ENCODE measurements around the gene ANXA2. TPM values are rescaled to one million over a fixed set of nuclear protein-coding genes. Genes with fewer than 3 reads are reported as not detected.

Gene ANXA2
- 148 TPM for polyA plus RNA-seq (2013, experiment 1 of 2)
- 136 TPM for polyA plus RNA-seq (2013, experiment 2 of 2)

GRCh38 chr15:60397772-60398445, at the start of gene ANXA2:
TSS of gene ANXA2 (minus strand) at chr15:60397986. CDS start at chr15:60386075, 11,911 bp downstream.
- H3K36me3 ChIP-seq (ENCODE audit: insufficient read depth, low read length): peaks cover 27% of the 10 kb centered on the region
- WGBS: under 1% methylated on average over 50 of the region's 53 CpGs
- peak within 1 kb of the TSS; percentile 88 for H3K27ac ChIP-seq (ENCODE audit: low read depth, low read length)
- H3K27me3 ChIP-seq (ENCODE audit: insufficient read depth, low read length): peaks cover 8% of the 10 kb centered on the region; the same call in 1 of the 2 replicates
- H3K4me1 ChIP-seq (ENCODE audit: insufficient read depth, low read length): peaks cover 52% of the 10 kb centered on the region
- no peaks in the 10 kb centered on the region for H3K9me3 ChIP-seq (ENCODE audit: insufficient read depth, low read depth, low read length)
- peak within 1 kb of the TSS; percentile 90 for H3K9ac ChIP-seq (ENCODE audit: low read depth, low read length)
- peak within 1 kb of the TSS; percentile 80 for H3K4me3 ChIP-seq (ENCODE audit: low read length)

- H3K9me3 ChIP-seq (ENCODE audit: insufficient read depth, low read depth, low read length): no peaks in the 10 kb centered on the region
- no peaks in the 10 kb centered on the region for H3K27me3 ChIP-seq (ENCODE audit: insufficient read depth, low read length)
- no peaks in the 10 kb centered on the region for H3K4me1 ChIP-seq (ENCODE audit: insufficient read depth, low read length)
- WGBS: 90% methylated on average over 6 of the region's 6 CpGs
- peaks cover 57% of the 10 kb centered on the region for H3K36me3 ChIP-seq (ENCODE audit: insufficient read depth, low read length)
- H3K27ac ChIP-seq (ENCODE audit: low read depth, low read length): no peak overlapping the region
- no peak overlapping the region for H3K9ac ChIP-seq (ENCODE audit: low read depth, low read length)
- no peak overlapping the region for H3K4me3 ChIP-seq (ENCODE audit: low read length)
Observed at GRCh38 chr15:60444289-60444912, 46.6 kb upstream of the ANXA2 start.

- H3K9ac ChIP-seq (ENCODE audit: low read depth, low read length): no peak overlapping the region
Observed at GRCh38 chr15:60442763-60443162, 45.0 kb upstream of the ANXA2 start.

GRCh38 chr15:60442031-60442650, 44.4 kb upstream of the ANXA2 start:
- whole genome bisulfite sequencing: 96% methylated on average over 1 of the region's 2 CpGs
- Histone ChIP-seq H3K27me3 (ENCODE audit: insufficient read depth, low read length) (no peaks in the 10 kb centered on the region), H3K4me1 (ENCODE audit: insufficient read depth, low read length) (no peaks in the 10 kb centered on the region), H3K36me3 (ENCODE audit: insufficient read depth, low read length) (peaks cover 52% of the 10 kb centered on the region), H3K9me3 (ENCODE audit: insufficient read depth, low read depth, low read length) (no peaks in the 10 kb centered on the region), H3K27ac (ENCODE audit: low read depth, low read length) (no peak overlapping the region), H3K9ac (ENCODE audit: low read depth, low read length) (no peak overlapping the region), H3K4me3 (ENCODE audit: low read length) (no peak overlapping the region)

More at GRCh38 chr15:60442763-60443162, 45.0 kb upstream of the ANXA2 start:
- H3K9me3 ChIP-seq (ENCODE audit: insufficient read depth, low read depth, low read length): no peaks in the 10 kb centered on the region
- H3K4me3 ChIP-seq (ENCODE audit: low read length): no peak overlapping the region
- 85% methylated on average over 3 of the region's 3 CpGs for WGBS
- H3K36me3 ChIP-seq (ENCODE audit: insufficient read depth, low read length): peaks cover 55% of the 10 kb centered on the region
- no peak overlapping the region for H3K27ac ChIP-seq (ENCODE audit: low read depth, low read length)
- H3K4me1 ChIP-seq (ENCODE audit: insufficient read depth, low read length): no peaks in the 10 kb centered on the region
- no peaks in the 10 kb centered on the region for H3K27me3 ChIP-seq (ENCODE audit: insufficient read depth, low read length)

- H3K4me3 ChIP-seq (ENCODE audit: low read length): no peak overlapping the region
- no peak overlapping the region for H3K9ac ChIP-seq (ENCODE audit: low read depth, low read length)
- no peaks in the 10 kb centered on the region for H3K4me1 ChIP-seq (ENCODE audit: insufficient read depth, low read length)
- H3K36me3 ChIP-seq (ENCODE audit: insufficient read depth, low read length): peaks cover 46% of the 10 kb centered on the region
- H3K27me3 ChIP-seq (ENCODE audit: insufficient read depth, low read length): no peaks in the 10 kb centered on the region
- 100% methylated on average over 1 of the region's 1 CpG for WGBS
- H3K9me3 ChIP-seq (ENCODE audit: insufficient read depth, low read depth, low read length): no peaks in the 10 kb centered on the region
- H3K27ac ChIP-seq (ENCODE audit: low read depth, low read length): no peak overlapping the region
Observed at GRCh38 chr15:60441331-60441730, 43.5 kb upstream of the ANXA2 start.

- Histone ChIP-seq H3K36me3 (ENCODE audit: insufficient read depth, low read length) (peaks cover 64% of the 10 kb centered on the region), H3K4me1 (ENCODE audit: insufficient read depth, low read length) (no peaks in the 10 kb centered on the region), H3K27me3 (ENCODE audit: insufficient read depth, low read length) (no peaks in the 10 kb centered on the region), H3K9me3 (ENCODE audit: insufficient read depth, low read depth, low read length) (no peaks in the 10 kb centered on the region), H3K27ac (ENCODE audit: low read depth, low read length) (no peak overlapping the region), H3K4me3 (ENCODE audit: low read length) (no peak overlapping the region), H3K9ac (ENCODE audit: low read depth, low read length) (no peak overlapping the region)
- no CpG with 5 or more reads among the region's 1 CpG for WGBS
Observed at GRCh38 chr15:60438646-60439045, 40.9 kb upstream of the ANXA2 start.

- H3K4me3 ChIP-seq (ENCODE audit: low read length): no peak overlapping the region
- no CpG with 5 or more reads among the region's 1 CpG for WGBS
- H3K27ac ChIP-seq (ENCODE audit: low read depth, low read length): no peak overlapping the region
- H3K9ac ChIP-seq (ENCODE audit: low read depth, low read length): no peak overlapping the region
- no peaks in the 10 kb centered on the region for H3K27me3 ChIP-seq (ENCODE audit: insufficient read depth, low read length)
- H3K4me1 ChIP-seq (ENCODE audit: insufficient read depth, low read length): peaks cover 3% of the 10 kb centered on the region; the same call in 1 of the 2 replicates
- H3K9me3 ChIP-seq (ENCODE audit: insufficient read depth, low read depth, low read length): no peaks in the 10 kb centered on the region
- peaks cover 63% of the 10 kb centered on the region for H3K36me3 ChIP-seq (ENCODE audit: insufficient read depth, low read length)
Observed at GRCh38 chr15:60428935-60429334, 31.1 kb upstream of the ANXA2 start.

- H3K4me3 ChIP-seq (ENCODE audit: low read length): no peak overlapping the region
- H3K36me3 ChIP-seq (ENCODE audit: insufficient read depth, low read length): peaks cover 71% of the 10 kb centered on the region
- peaks cover 9% of the 10 kb centered on the region; the same call in 1 of the 2 replicates for H3K4me1 ChIP-seq (ENCODE audit: insufficient read depth, low read length)
- 94% methylated on average over 2 of the region's 2 CpGs for WGBS
- no peaks in the 10 kb centered on the region for H3K9me3 ChIP-seq (ENCODE audit: insufficient read depth, low read depth, low read length)
- no peak overlapping the region for H3K9ac ChIP-seq (ENCODE audit: low read depth, low read length)
- H3K27ac ChIP-seq (ENCODE audit: low read depth, low read length): no peak overlapping the region
- no peaks in the 10 kb centered on the region for H3K27me3 ChIP-seq (ENCODE audit: insufficient read depth, low read length)
Observed at GRCh38 chr15:60426870-60427508, 29.2 kb upstream of the ANXA2 start.

- 96% methylated on average over 2 of the region's 2 CpGs for WGBS
- H3K4me1 ChIP-seq (ENCODE audit: insufficient read depth, low read length): peaks cover 9% of the 10 kb centered on the region; the same call in 1 of the 2 replicates
- no peak overlapping the region for H3K4me3 ChIP-seq (ENCODE audit: low read length)
- H3K9me3 ChIP-seq (ENCODE audit: insufficient read depth, low read depth, low read length): no peaks in the 10 kb centered on the region
- H3K27ac ChIP-seq (ENCODE audit: low read depth, low read length): no peak overlapping the region
- H3K27me3 ChIP-seq (ENCODE audit: insufficient read depth, low read length): no peaks in the 10 kb centered on the region
- peaks cover 69% of the 10 kb centered on the region for H3K36me3 ChIP-seq (ENCODE audit: insufficient read depth, low read length)
- H3K9ac ChIP-seq (ENCODE audit: low read depth, low read length): no peak overlapping the region
Observed at GRCh38 chr15:60425461-60425860, 27.7 kb upstream of the ANXA2 start.

GRCh38 chr15:60424006-60424405, 26.2 kb upstream of the ANXA2 start:
- peaks cover 9% of the 10 kb centered on the region; the same call in 1 of the 2 replicates for H3K4me1 ChIP-seq (ENCODE audit: insufficient read depth, low read length)
- no peak overlapping the region for H3K27ac ChIP-seq (ENCODE audit: low read depth, low read length)
- H3K9ac ChIP-seq (ENCODE audit: low read depth, low read length): no peak overlapping the region
- 96% methylated on average over 1 of the region's 1 CpG for WGBS
- no peaks in the 10 kb centered on the region for H3K9me3 ChIP-seq (ENCODE audit: insufficient read depth, low read depth, low read length)
- no peak overlapping the region for H3K4me3 ChIP-seq (ENCODE audit: low read length)
- H3K27me3 ChIP-seq (ENCODE audit: insufficient read depth, low read length): no peaks in the 10 kb centered on the region
- peaks cover 56% of the 10 kb centered on the region for H3K36me3 ChIP-seq (ENCODE audit: insufficient read depth, low read length)

GRCh38 chr15:60423537-60423936, 25.8 kb upstream of the ANXA2 start:
- Histone ChIP-seq H3K27ac (ENCODE audit: low read depth, low read length) (no peak overlapping the region), H3K9me3 (ENCODE audit: insufficient read depth, low read depth, low read length) (no peaks in the 10 kb centered on the region), H3K27me3 (ENCODE audit: insufficient read depth, low read length) (no peaks in the 10 kb centered on the region), H3K4me3 (ENCODE audit: low read length) (no peak overlapping the region), H3K9ac (ENCODE audit: low read depth, low read length) (no peak overlapping the region), H3K4me1 (ENCODE audit: insufficient read depth, low read length) (peaks cover 9% of the 10 kb centered on the region; the same call in 1 of the 2 replicates), H3K36me3 (ENCODE audit: insufficient read depth, low read length) (peaks cover 51% of the 10 kb centered on the region)
- WGBS: 52% methylated on average over 2 of the region's 2 CpGs

Measured in HUES64 (cell line).